Stimulated activated CD4-positive, alpha-beta T cell treated with anti-CD3 and anti-CD28 coated beads, Interleukin-12 subunit alpha, Interleukin-12 subunit beta, amount 100 ng/mL, for 48 hours (primary cell): ENCODE data around the gene RNF180.
"Not testable (repeated sequence)": the region's sequence is repeated elsewhere in the genome, so short reads cannot be mapped to it uniquely, and the experiment has no call there.

Experiments used
- DNase-seq, 3 donors: peaks; one replicate each; pipeline ENCODE4 v3.0.0-alpha.2; 2020; ENCODE audit warnings: low read depth in 2 of 3, low spot score in 1 of 3

RNF180 gene

DNA sequence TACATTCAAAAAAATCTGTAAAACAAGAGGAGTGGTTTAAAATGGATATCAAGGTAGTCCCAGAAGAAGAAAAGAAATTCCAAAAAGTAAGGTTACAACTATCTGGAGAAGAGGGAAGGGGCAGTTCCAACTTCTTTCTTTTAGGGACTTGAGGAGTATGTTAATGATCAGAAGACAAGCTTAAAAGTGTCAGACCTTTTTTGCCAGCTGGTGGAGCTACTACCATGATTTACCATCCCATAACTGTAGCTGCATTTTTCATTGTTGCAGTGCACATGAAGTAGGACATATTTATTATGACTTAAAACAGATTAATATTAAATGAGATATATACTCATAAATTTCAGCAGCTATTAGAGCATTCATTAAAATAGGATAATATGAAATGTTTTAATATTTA is 181.7 kb downstream of the RNF180 start:
- no peak for DNase-seq

GRCh38 chr5:64364426-64364825 is 198.8 kb downstream of the RNF180 start:
- no peak for DNase-seq

GRCh38 chr5:64384765-64385164 is 219.1 kb downstream of the RNF180 start:
- DNase-seq: no peak

- no peak for DNase-seq
Observed at GRCh38 chr5:64397552-64397951, 231.9 kb downstream of the RNF180 start.

DNA sequence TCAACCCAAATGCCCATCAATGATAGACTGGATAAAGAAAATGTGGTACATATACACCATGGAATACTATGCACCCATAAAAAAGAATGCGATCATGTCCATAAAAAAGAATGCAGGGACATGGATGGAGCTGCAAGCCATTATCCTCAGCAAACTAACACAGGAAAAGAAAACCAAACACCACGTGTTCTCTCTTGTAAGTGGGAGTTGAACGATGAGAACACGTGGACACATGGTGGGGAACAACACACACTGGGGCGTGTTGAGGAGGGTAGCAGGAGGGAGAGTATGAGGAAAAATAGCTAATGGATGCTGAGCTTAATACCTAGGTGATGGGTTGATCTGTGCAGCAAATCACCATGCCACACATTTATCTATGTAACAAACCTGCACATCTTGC is 233.1 kb downstream of the RNF180 start:
- DNase-seq: not testable (repeated sequence)

- DNase-seq: not testable (repeated sequence)
Observed at GRCh38 chr5:64407103-64407825, 241.6 kb downstream of the RNF180 start.

GRCh38 chr5:64417390-64417789 is 251.7 kb downstream of the RNF180 start:
- DNase-seq: no peak

DNA sequence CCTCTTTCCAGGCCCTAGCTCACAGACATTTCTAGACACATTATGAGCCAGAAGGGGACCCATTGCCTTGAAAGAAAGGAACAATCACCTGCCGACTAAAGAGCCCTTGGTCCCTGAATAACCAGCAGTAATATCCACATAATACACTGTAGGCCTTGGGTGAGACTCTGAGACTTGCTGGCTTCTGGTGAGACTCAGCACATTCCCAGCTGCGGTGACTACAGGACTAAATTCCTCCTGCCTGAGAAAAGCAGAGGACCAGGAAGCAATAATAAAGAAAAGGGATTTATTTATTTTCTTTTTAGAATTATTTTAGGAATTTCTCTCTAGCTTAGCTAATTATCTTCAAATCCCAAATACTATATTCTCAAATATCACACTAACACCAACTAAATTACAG is 252.4 kb downstream of the RNF180 start:
- no peak for DNase-seq
